Suprapubic skin (tissue), 4 donors: ENCODE measurements around the gene DDX31. TPM values are rescaled to one million over a fixed set of nuclear protein-coding genes. Genes with fewer than 3 reads are reported as not detected.
"Not testable (repeated sequence)": the region's sequence is repeated elsewhere in the genome, so short reads cannot be mapped to it uniquely, and the experiment has no call there.

Source experiments
- DNase-seq, 2 donors: peaks; one replicate each; pipeline ENCODE4 v3.0.0-alpha.2; 2019; ENCODE audit warnings: low spot score in 2 of 2
- H3K27ac ChIP-seq: fragments of 200-600 bp; sonication (generic); one replicate; pipeline ENCODE4 v1.5.1; 2019
- H3K27me3 ChIP-seq: fragments of 200-600 bp; sonication (generic); one replicate; pipeline ENCODE4 v1.5.1; 2019
- H3K36me3 ChIP-seq: fragments of 200-600 bp; sonication (generic); one replicate; pipeline ENCODE4 v1.5.1; 2019
- H3K4me1 ChIP-seq: fragments of 200-600 bp; sonication (generic); one replicate; pipeline ENCODE4 v1.5.1; 2019
- H3K4me3 ChIP-seq: fragments of 200-600 bp; sonication (generic); one replicate; pipeline ENCODE4 v1.5.1; 2019; ENCODE audit warnings: mild to moderate bottlenecking
- H3K9me3 ChIP-seq: fragments of 200-600 bp; sonication (generic); one replicate; pipeline ENCODE4 v1.5.1; 2019
- EP300 ChIP-seq: sonication (generic); formaldehyde crosslinking; IDR thresholded peaks from one replicate; pipeline ENCODE4 v1.6.1; 2017; ENCODE audit warnings: antibody characterized with exemption
- POLR2A ChIP-seq, 2 donors: fragments of 450-650 bp; IDR thresholded peaks; one replicate each; pipeline ENCODE4 v1.6.1; 2017; ENCODE audit warnings: antibody characterized with exemption in 2 of 2, mild to moderate bottlenecking in 2 of 2, moderate library complexity in 2 of 2
- POLR2AphosphoS5 ChIP-seq, 3 donors: sonication (generic); formaldehyde crosslinking; IDR thresholded peaks; one replicate each; pipeline ENCODE4 v1.6.1; 2017; ENCODE audit warnings: antibody characterized with exemption in 3 of 3
- WGBS: methylation state at CpG from one replicate; pipeline ENCODE4 v1.1.5; 2018; 5-methylcytosine and 5-hydroxymethylcytosine counted together
- total RNA-seq, 4 donors: library from RNA; depleted of rRNA; stranded (reverse); fragments of >200 nt; gene quantifications; one replicate each; pipeline ENCODE4 v1.1.0, GENCODE V29; 2016
- TF ChIP-seq, protein P1 (sequence below), 2 donors: fragments of 200-600 bp in 1 of 2; fragments of 450-650 bp in 1 of 2; sonication (generic) in 1 of 2; IDR thresholded peaks; one replicate each; pipeline ENCODE4 v1.5.1; 2016 to 2019; ENCODE audit warnings: antibody characterized with exemption in 2 of 2, mild to moderate bottlenecking in 1 of 2, moderate library complexity in 1 of 2

Gene DDX31
- total RNA-seq, 4 donors from 2014 or later: 18.6 to 35.8 (median 20.5) TPM

DNA sequence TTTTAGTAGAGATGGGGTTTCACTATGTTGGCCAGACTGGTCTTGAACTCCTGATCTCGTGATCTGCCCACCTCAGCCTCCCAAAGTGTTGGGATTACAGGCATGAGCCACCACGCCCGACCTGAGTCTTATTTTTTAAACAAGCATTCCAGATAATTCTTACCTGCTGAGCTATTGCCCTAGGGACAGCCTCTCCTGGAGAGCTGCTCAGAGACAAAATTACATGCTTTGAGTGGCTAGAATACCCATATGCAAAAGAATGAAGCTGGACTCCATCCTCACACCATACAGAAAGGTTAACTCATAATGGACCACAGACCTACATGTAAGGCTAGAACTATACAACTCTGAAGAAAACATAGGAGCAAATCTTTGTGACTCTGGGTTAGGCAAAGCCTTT lies 42.1 kb upstream of the DDX31 start:
- Histone ChIP-seq H3K4me3 (no peak overlapping the region), H3K4me1 (no peaks in the 10 kb centered on the region), H3K27ac (no peak overlapping the region), H3K36me3 (no peaks in the 10 kb centered on the region), H3K9me3 (no peaks in the 10 kb centered on the region), H3K27me3 (peaks cover 2% of the 10 kb centered on the region)
- WGBS: 79% methylated on average over 3 of the region's 3 CpGs
- TF ChIP-seq, protein P1, sequence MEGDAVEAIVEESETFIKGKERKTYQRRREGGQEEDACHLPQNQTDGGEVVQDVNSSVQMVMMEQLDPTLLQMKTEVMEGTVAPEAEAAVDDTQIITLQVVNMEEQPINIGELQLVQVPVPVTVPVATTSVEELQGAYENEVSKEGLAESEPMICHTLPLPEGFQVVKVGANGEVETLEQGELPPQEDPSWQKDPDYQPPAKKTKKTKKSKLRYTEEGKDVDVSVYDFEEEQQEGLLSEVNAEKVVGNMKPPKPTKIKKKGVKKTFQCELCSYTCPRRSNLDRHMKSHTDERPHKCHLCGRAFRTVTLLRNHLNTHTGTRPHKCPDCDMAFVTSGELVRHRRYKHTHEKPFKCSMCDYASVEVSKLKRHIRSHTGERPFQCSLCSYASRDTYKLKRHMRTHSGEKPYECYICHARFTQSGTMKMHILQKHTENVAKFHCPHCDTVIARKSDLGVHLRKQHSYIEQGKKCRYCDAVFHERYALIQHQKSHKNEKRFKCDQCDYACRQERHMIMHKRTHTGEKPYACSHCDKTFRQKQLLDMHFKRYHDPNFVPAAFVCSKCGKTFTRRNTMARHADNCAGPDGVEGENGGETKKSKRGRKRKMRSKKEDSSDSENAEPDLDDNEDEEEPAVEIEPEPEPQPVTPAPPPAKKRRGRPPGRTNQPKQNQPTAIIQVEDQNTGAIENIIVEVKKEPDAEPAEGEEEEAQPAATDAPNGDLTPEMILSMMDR (IDR thresholded peaks at IDR 0.05): no peak
- TF ChIP-seq POLR2A (IDR thresholded peaks at IDR 0.05) (no peak), EP300 (no peak), POLR2AphosphoS5 (IDR thresholded peaks at IDR 0.05) (no peak)
- DNase-seq: no peak

DNA sequence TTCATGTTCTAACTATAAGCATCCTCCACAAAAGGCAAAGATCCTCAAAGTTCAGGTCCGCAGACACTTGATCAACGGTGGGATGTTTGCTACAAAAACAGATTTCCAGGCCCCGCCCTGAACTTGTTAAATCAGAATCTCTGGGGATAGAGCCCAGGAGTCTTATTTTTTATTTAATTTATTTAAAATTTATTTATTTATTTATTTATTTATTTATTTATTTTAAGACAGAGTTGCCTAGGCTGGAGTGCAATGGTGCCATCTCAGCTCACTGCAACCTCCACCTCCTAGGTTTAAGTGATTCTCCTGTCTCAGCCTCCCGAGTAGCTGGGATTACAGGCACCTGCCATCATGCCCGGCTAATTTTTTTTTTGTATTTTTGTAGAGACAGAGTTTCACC lies 41.4 kb upstream of the DDX31 start:
- not testable (repeated sequence) for H3K27me3 ChIP-seq, H3K36me3 ChIP-seq, H3K9me3 ChIP-seq, H3K4me3 ChIP-seq, H3K27ac ChIP-seq, H3K4me1 ChIP-seq
- 95% methylated on average over 5 of the region's 5 CpGs for WGBS
- peak in 1 of 2 donors; percentile 48 for DNase-seq

DNA sequence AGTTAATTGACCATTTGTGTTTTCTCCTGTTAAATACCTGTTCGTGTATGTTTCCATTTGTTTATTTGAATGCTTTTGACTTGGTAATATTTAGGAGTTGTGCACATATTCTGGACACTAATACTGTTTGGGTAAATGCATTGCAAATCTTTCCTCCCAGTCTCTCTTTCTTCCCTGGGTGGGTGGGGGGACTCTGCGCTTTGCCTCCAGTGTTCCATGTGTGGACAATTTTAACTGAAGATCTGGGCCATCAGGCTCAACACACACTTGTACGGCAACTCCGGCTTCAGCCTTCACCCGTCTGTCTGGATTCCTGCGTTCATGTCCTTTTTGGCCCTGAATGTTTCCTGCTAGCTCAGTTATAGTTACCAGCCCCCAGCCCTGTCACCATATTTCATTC lies 40.5 kb upstream of the DDX31 start:
- H3K27me3 ChIP-seq: peaks cover 4% of the 10 kb centered on the region
- H3K4me3 ChIP-seq: no peak overlapping the region
- TF ChIP-seq EP300: no peak
- TF ChIP-seq POLR2AphosphoS5 (IDR thresholded peaks at IDR 0.05): no peak
- TF ChIP-seq POLR2A (IDR thresholded peaks at IDR 0.05): no peak
- TF ChIP-seq, protein P1 (IDR thresholded peaks at IDR 0.05): no peak
- H3K9me3 ChIP-seq: no peaks in the 10 kb centered on the region
- no peak for DNase-seq
- H3K36me3 ChIP-seq: no peaks in the 10 kb centered on the region
- no peaks in the 10 kb centered on the region for H3K4me1 ChIP-seq
- H3K27ac ChIP-seq: no peak overlapping the region
- WGBS: 81% methylated on average over 6 of the region's 6 CpGs

DNA sequence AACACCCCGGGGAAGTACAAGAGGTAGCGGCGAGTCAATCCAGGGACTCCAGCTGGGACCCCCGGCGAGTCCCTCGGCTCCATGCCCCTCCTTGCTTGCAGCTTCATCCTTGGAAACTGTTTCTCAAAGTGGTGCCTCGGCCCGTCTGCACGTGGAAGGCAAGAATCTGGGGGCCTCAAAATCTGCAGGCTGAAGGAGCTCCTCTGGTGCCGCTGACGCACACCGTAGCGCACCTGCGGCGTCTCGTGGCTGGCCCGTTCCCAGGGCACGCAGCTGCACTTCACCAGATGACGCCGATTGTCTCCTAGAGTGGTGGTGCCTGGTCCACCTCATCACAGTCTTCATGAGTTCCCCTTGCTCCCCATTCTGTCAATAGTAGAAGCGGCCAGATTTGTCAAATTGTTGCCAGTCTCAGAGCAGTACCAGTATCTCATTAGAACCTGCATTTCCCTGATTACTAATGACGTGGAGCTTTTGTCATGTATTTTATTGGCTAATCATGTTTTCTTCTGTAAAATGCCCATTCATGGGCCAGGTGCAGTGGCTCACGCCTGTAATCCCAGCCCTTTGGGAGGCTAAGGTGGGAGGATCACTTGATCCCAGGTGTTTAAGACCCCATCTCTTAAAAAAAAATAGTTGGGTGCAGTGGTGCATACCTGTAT lies 39.1 kb upstream of the DDX31 start:
- 86% methylated on average over 16 of the region's 23 CpGs for WGBS
- no peaks in the 10 kb centered on the region for H3K36me3 ChIP-seq
- no peak for DNase-seq
- H3K9me3 ChIP-seq: no peaks in the 10 kb centered on the region
- peaks cover 4% of the 10 kb centered on the region for H3K27me3 ChIP-seq
- TF ChIP-seq POLR2A (IDR thresholded peaks at IDR 0.05): no peak
- TF ChIP-seq EP300: no peak
- no peak for TF ChIP-seq POLR2AphosphoS5 (IDR thresholded peaks at IDR 0.05)
- TF ChIP-seq, protein P1 (IDR thresholded peaks at IDR 0.05): no peak
- no peaks in the 10 kb centered on the region for H3K4me1 ChIP-seq
- no peak overlapping the region for H3K27ac ChIP-seq
- H3K4me3 ChIP-seq: no peak overlapping the region

DNA sequence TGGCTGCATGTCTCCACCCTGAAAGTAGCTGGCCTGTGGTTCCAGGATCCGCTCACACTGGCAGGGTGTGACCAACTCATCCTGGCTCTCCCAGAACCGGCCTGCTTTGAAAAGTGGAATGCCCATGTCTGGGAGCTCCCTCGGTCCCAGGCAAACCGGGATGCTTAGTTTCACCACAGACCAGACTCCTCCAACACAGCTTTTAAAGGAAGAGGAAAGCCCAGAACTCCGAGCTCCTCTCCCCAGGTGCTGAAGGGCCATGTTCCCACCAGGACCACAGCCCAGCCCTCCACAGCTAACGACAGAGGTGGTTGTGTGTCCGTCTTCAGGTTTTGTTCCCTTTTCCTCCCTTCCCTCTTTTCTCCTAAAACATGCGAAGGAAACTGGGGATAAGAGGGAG lies 38.5 kb upstream of the DDX31 start:
- WGBS: 76% methylated on average over 7 of the region's 8 CpGs
- Histone ChIP-seq H3K4me1 (no peaks in the 10 kb centered on the region), H3K27ac (no peak overlapping the region), H3K36me3 (no peaks in the 10 kb centered on the region), H3K4me3 (no peak overlapping the region), H3K9me3 (no peaks in the 10 kb centered on the region), H3K27me3 (peaks cover 4% of the 10 kb centered on the region)
- no peak for TF ChIP-seq EP300
- no peak for TF ChIP-seq POLR2AphosphoS5 (IDR thresholded peaks at IDR 0.05)
- no peak for TF ChIP-seq POLR2A (IDR thresholded peaks at IDR 0.05)
- TF ChIP-seq, protein P1 (IDR thresholded peaks at IDR 0.05): no peak
- no peak for DNase-seq

DNA sequence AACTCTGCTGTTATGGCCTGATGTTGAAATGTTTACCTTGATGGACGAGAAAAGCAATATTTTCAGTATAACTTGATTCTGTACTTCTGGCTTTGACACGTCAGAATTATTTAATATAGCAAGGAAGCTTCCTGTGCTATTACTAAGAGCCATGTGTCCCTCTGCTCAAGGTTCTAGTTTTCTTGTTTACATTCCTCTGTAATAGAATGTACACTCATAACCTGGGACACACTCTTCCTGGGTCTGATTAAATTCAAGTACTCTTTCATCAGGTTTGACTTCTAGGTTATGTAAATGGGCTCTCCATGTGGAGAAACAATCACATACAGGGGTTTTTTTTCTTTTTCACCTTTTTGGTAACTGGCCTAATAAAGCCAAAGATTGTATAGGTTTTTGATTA lies 33.6 kb upstream of the DDX31 start:
- Histone ChIP-seq H3K36me3 (no peaks in the 10 kb centered on the region), H3K27me3 (peaks cover 4% of the 10 kb centered on the region), H3K9me3 (no peaks in the 10 kb centered on the region), H3K27ac (no peak overlapping the region), H3K4me3 (no peak overlapping the region), H3K4me1 (no peaks in the 10 kb centered on the region)
- no peak for DNase-seq
- WGBS: 66% methylated on average over 2 of the region's 2 CpGs
- TF ChIP-seq POLR2A (IDR thresholded peaks at IDR 0.05) (no peak), POLR2AphosphoS5 (IDR thresholded peaks at IDR 0.05) (no peak), EP300 (no peak)
- TF ChIP-seq, protein P1 (IDR thresholded peaks at IDR 0.05): no peak
